Type B pancreatic cell (in vitro differentiated cells): ENCODE data around the gene PFKP. TPM values are rescaled to one million over a fixed set of nuclear protein-coding genes. Genes with fewer than 3 reads are reported as not detected.

Source experiments
- DNase-seq: peaks from one replicate; pipeline ENCODE4 v3.0.0; 2021; ENCODE audit warnings: mixed read lengths; ENCODE audit not compliant: unreplicated experiment; ENCODE audit errors: extremely low spot score
- H3K27ac Mint-ChIP-seq: 2 replicates; pipeline ENCODE4 v1.8.0; 2021; ENCODE audit warnings: mild to moderate bottlenecking, mixed read lengths
- H3K27me3 Mint-ChIP-seq: 2 replicates; pipeline ENCODE4 v1.8.0; 2021; ENCODE audit warnings: mixed read lengths
- H3K36me3 Mint-ChIP-seq: 2 replicates; pipeline ENCODE4 v1.8.0; 2021; ENCODE audit warnings: mixed read lengths
- H3K4me1 Mint-ChIP-seq: one replicate; pipeline ENCODE4 v1.8.0; 2021; ENCODE audit warnings: mixed read lengths; ENCODE audit not compliant: unreplicated experiment
- H3K4me3 Mint-ChIP-seq: 2 replicates; pipeline ENCODE4 v1.8.0; 2021; ENCODE audit warnings: mild to moderate bottlenecking, mixed read lengths
- H3K9me3 Mint-ChIP-seq: 2 replicates; pipeline ENCODE4 v1.8.0; 2021; ENCODE audit warnings: mixed read lengths
- CTCF ChIP-seq: fragments of 200-600 bp; sonication (generic); conservative IDR thresholded peaks from 2 replicates; pipeline ENCODE4 v1.5.0; 2021; ENCODE audit warnings: antibody characterized with exemption, mild to moderate bottlenecking
- total RNA-seq: library from RNA; stranded (reverse); gene quantifications from 2 replicates; pipeline ENCODE4 v1.2.1, GENCODE V29; 2021; ENCODE audit warnings: low replicate concordance

The PFKP gene
- total RNA-seq, 1 donor from 2014 or later: 48.8 TPM

- DNase-seq: no peak
- peaks cover 34% of the 10 kb centered on the region for H3K36me3 Mint-ChIP-seq
- no peak for TF ChIP-seq CTCF
- no peaks in the 10 kb centered on the region for H3K9me3 Mint-ChIP-seq
- no peak overlapping the region for H3K4me3 Mint-ChIP-seq
- peaks cover 14% of the 10 kb centered on the region for H3K4me1 Mint-ChIP-seq
- H3K27ac Mint-ChIP-seq: no peak overlapping the region
- no peaks in the 10 kb centered on the region for H3K27me3 Mint-ChIP-seq
These were observed 63.8 kb downstream of the PFKP start for GRCh38 chr10:3131098-3131497.

GRCh38 chr10:3132036-3133025, 65.0 kb downstream of the PFKP start:
- H3K36me3 Mint-ChIP-seq: peaks cover 34% of the 10 kb centered on the region
- no peaks in the 10 kb centered on the region for H3K27me3 Mint-ChIP-seq
- no peak for DNase-seq
- H3K27ac Mint-ChIP-seq: no peak overlapping the region
- no peaks in the 10 kb centered on the region for H3K9me3 Mint-ChIP-seq
- peaks cover 4% of the 10 kb centered on the region for H3K4me1 Mint-ChIP-seq
- TF ChIP-seq CTCF: no peak
- no peak overlapping the region for H3K4me3 Mint-ChIP-seq

- H3K27me3 Mint-ChIP-seq: no peaks in the 10 kb centered on the region
- H3K27ac Mint-ChIP-seq: no peak overlapping the region
- H3K36me3 Mint-ChIP-seq: peaks cover 41% of the 10 kb centered on the region
- H3K4me1 Mint-ChIP-seq: no peaks in the 10 kb centered on the region
- no peak for DNase-seq
- H3K9me3 Mint-ChIP-seq: no peaks in the 10 kb centered on the region
- TF ChIP-seq CTCF: no peak
- no peak overlapping the region for H3K4me3 Mint-ChIP-seq
These were observed 66.6 kb downstream of the PFKP start for GRCh38 chr10:3133948-3134347.

- Mint-ChIP-seq H3K27me3 (no peaks in the 10 kb centered on the region), H3K9me3 (no peaks in the 10 kb centered on the region), H3K36me3 (peaks cover 39% of the 10 kb centered on the region), H3K27ac (no peak overlapping the region), H3K4me1 (no peaks in the 10 kb centered on the region), H3K4me3 (no peak overlapping the region)
- no peak for TF ChIP-seq CTCF
- DNase-seq: no peak
These were observed 67.7 kb downstream of the PFKP start for GRCh38 chr10:3135006-3135405.

- no peaks in the 10 kb centered on the region for H3K4me1 Mint-ChIP-seq
- no peak for TF ChIP-seq CTCF
- peaks cover 44% of the 10 kb centered on the region for H3K36me3 Mint-ChIP-seq
- DNase-seq: no peak
- H3K9me3 Mint-ChIP-seq: no peaks in the 10 kb centered on the region
- no peaks in the 10 kb centered on the region for H3K27me3 Mint-ChIP-seq
- no peak overlapping the region for H3K27ac Mint-ChIP-seq
- no peak overlapping the region for H3K4me3 Mint-ChIP-seq
These were observed 69.0 kb downstream of the PFKP start for GRCh38 chr10:3136336-3136735.
